K562 (cell line): ENCODE data around the gene CCDC136. TPM values are rescaled to one million over a fixed set of nuclear protein-coding genes. Genes with fewer than 3 reads are reported as not detected.

Source experiments
- ASH1L ChIP-seq: fragments of 450-650 bp; IDR thresholded peaks from 2 replicates; pipeline ENCODE4 v1.6.1; 2018; ENCODE audit warnings: borderline replicate concordance, mild to moderate bottlenecking, low read depth; ENCODE audit not compliant: partially characterized antibody
- FOSL1 ChIP-seq: fragments of 200-800 bp; sonication (Bioruptor generic); conservative IDR thresholded peaks from 2 replicates; pipeline ENCODE4 v1.6.1; 2016; ENCODE audit warnings: missing genetic modification characterization, missing compliant biosample characterization
- FOXK2 ChIP-seq, 2 experiments: fragments of 450-650 bp; IDR thresholded peaks in 1 of 2; conservative IDR thresholded peaks in 1 of 2; 2 replicates each; pipeline ENCODE4 v1.6.1; 2016; ENCODE audit warnings: low read depth in 2 of 2, mild to moderate bottlenecking in 1 of 2
- GTF2A2 ChIP-seq: IDR thresholded peaks from 2 replicates; pipeline ENCODE4 v1.6.1; 2016; ENCODE audit warnings: mild to moderate bottlenecking, missing genetic modification characterization, missing compliant biosample characterization
- ILK ChIP-seq: fragments of 450-650 bp; IDR thresholded peaks from 2 replicates; pipeline ENCODE4 v1.6.1; 2016; ENCODE audit warnings: missing genetic modification characterization, low read depth, mild to moderate bottlenecking, missing compliant biosample characterization, moderate library complexity, borderline replicate concordance
- JUNB ChIP-seq: fragments of 450-650 bp; formaldehyde crosslinking; conservative IDR thresholded peaks from 2 replicates; pipeline ENCODE4 v1.4.0; 2020; ENCODE audit warnings: mild to moderate bottlenecking
- KLF10 ChIP-seq: fragments of 250-450 bp; sonication (Bioruptor Pico); IDR thresholded peaks from 2 replicates; pipeline ENCODE4 v1.6.1; 2021; ENCODE audit warnings: matching md5 sums
- POLR3G ChIP-seq: IDR thresholded peaks from 2 replicates; pipeline ENCODE4 v1.6.1; 2011; ENCODE audit not compliant: insufficient read length, insufficient replicate concordance; ENCODE audit errors: extremely low read depth
- PRMT5 ChIP-seq: sonication (generic); formaldehyde crosslinking; IDR thresholded peaks from 2 replicates; pipeline ENCODE4 v1.5.0; 2020; ENCODE audit warnings: missing genetic modification reagents
- PYGO2 ChIP-seq: fragments of 450-650 bp; IDR thresholded peaks from 2 replicates; pipeline ENCODE4 v1.6.1; 2016; ENCODE audit warnings: mild to moderate bottlenecking, missing genetic modification characterization, moderate library complexity, missing compliant biosample characterization
- RBM17 ChIP-seq: fragments of 200-400 bp; formaldehyde crosslinking; IDR thresholded peaks from 2 replicates; pipeline ENCODE4 v1.6.1; 2017; ENCODE audit warnings: low read depth, mild to moderate bottlenecking, low read length, borderline replicate concordance
- RBM34 ChIP-seq: fragments of 200-400 bp; formaldehyde crosslinking; IDR thresholded peaks from 2 replicates; pipeline ENCODE4 v1.6.1; 2018; ENCODE audit warnings: low read length, borderline replicate concordance; ENCODE audit not compliant: insufficient read depth
- TAF7 ChIP-seq: fragments of 450-650 bp; IDR thresholded peaks from 2 replicates; pipeline ENCODE4 v1.6.1; 2016; ENCODE audit warnings: missing genetic modification characterization, missing compliant biosample characterization
- ZNF24 ChIP-seq: fragments of 450-650 bp; IDR thresholded peaks from 2 replicates; pipeline ENCODE4 v1.6.1; 2016
- ZNF384 ChIP-seq: IDR thresholded peaks from 2 replicates; pipeline ENCODE4 v1.6.1; 2012; ENCODE audit warnings: low read depth, low read length, improper control_type of control experiment
- ZNF445 ChIP-seq: fragments of 250-450 bp; sonication (Bioruptor Pico); IDR thresholded peaks from 2 replicates; pipeline ENCODE4 v1.4.0; 2020; ENCODE audit warnings: low read depth, mild to moderate bottlenecking, moderate library complexity
- ZNF584 ChIP-seq: fragments of 200-800 bp; sonication (Bioruptor generic); IDR thresholded peaks from 2 replicates; pipeline ENCODE4 v1.6.1; 2016; ENCODE audit warnings: low read depth, mild to moderate bottlenecking, missing genetic modification characterization, missing compliant biosample characterization
- ZNF707 ChIP-seq: fragments of 250-450 bp; sonication (Bioruptor Pico); conservative IDR thresholded peaks from 2 replicates; pipeline ENCODE4 v1.8.0; 2022; ENCODE audit warnings: inconsistent platforms, mild to moderate bottlenecking, moderate library complexity
- polyA plus RNA-seq, 8 experiments: library from polyadenylated mRNA; depleted of rRNA in 4 of 8; stranded (reverse) in 5 of 8; unstranded in 3 of 8; fragments of >200 nt; fragmentation: Nextera tagmentation in 2 of 8; fragmentation: Illumina TruSeq in 1 of 8; extraction: Ambion mirVana in 2 of 8; extraction: Trizol in 1 of 8; gene quantifications; 2 replicates each; pipeline versions ENCODE4 v1.2.1 to v1.2.3, GENCODE V29; 2011 to 2014; ENCODE audit warnings: inconsistent platforms in 1 of 8, missing spikeins in 1 of 8
- total RNA-seq, 7 experiments: library from RNA; depleted of rRNA in 6 of 7; stranded (reverse); fragments of >200 nt in 6 of 7; fragmentation: Illumina TruSeq in 2 of 7; extraction: Trizol in 2 of 7; gene quantifications; 2 replicates each; pipeline versions ENCODE4 v1.2.1 to v1.2.3, GENCODE V29; 2011 to 2021; ENCODE audit warnings: low replicate concordance in 1 of 7
- TF ChIP-seq, protein P1 (sequence below): sonication (generic); formaldehyde crosslinking; IDR thresholded peaks from 2 replicates; pipeline ENCODE4 v1.8.1; 2023; ENCODE audit warnings: mild to moderate bottlenecking, missing genetic modification reagents
- TF ChIP-seq, protein P2 (sequence below), 3 experiments: IDR thresholded peaks in 2 of 3; conservative IDR thresholded peaks in 1 of 3; 2 replicates each; pipeline ENCODE4 v1.5.1; 2011 to 2012; ENCODE audit warnings: low read length in 3 of 3, mild to moderate bottlenecking in 3 of 3, control low read depth in 2 of 3, improper control_type of control experiment in 1 of 3, inconsistent platforms in 1 of 3, low read depth in 1 of 3, mixed read lengths in 1 of 3, moderate library complexity in 1 of 3; ENCODE audit not compliant: insufficient read depth in 2 of 3
- TF ChIP-seq, protein P3 (sequence below): fragments of 200-400 bp; formaldehyde crosslinking; IDR thresholded peaks from 2 replicates; pipeline ENCODE4 v1.6.1; 2017; ENCODE audit warnings: mild to moderate bottlenecking, low read depth, low read length, moderate library complexity
- TF ChIP-seq, protein P4 (sequence below): sonication (generic); formaldehyde crosslinking; IDR thresholded peaks from 2 replicates; pipeline ENCODE4 v1.9.0; 2022; ENCODE audit warnings: mild to moderate bottlenecking, missing genetic modification reagents

Gene CCDC136
- total and polyA plus RNA-seq, 9 of the 15 experiments (the other 6 are each of a cell fraction or from before 2014, with no cell fraction given) = 2.4 to 40.8 (median 26.5) TPM

DNA sequence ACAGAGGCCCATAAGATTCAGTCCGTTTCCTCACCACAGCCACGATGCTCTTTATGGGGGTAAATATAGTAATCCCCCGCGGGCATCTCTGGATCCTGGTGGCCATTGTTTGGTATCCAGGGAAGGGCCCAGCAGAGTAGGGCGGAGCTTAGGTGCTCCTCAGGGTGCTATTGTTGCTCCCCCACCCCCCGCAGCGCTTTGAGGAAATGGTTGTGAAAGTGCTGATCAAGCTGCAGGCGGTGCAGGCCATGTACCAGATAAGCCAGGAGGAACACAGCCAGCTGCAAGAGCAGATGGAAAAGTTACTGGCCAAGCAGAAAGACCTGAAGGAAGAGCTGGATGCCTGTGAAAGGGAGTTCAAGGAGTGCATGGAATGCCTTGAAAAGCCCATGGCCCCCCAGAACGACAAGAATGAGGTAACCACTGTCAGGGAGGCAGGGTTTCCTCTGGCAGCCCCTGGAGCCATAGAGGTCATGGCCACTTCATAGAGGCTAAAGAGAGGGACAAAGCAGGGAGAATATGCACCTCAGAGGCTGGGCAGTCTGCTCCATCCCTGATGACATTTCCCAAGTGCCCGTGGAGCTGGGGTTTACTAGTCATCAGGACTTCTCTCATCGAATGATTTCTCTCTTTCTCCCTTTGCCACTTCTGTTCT is 20.9 kb downstream of the CCDC136 start (continued):
- TF ChIP-seq, protein P1, sequence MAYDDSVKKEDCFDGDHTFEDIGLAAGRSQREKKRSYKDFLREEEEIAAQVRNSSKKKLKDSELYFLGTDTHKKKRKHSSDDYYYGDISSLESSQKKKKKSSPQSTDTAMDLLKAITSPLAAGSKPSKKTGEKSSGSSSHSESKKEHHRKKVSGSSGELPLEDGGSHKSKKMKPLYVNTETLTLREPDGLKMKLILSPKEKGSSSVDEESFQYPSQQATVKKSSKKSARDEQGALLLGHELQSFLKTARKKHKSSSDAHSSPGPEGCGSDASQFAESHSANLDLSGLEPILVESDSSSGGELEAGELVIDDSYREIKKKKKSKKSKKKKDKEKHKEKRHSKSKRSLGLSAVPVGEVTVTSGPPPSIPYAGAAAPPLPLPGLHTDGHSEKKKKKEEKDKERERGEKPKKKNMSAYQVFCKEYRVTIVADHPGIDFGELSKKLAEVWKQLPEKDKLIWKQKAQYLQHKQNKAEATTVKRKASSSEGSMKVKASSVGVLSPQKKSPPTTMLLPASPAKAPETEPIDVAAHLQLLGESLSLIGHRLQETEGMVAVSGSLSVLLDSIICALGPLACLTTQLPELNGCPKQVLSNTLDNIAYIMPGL = no peak
- TF ChIP-seq FOSL1 (tag) (0 out of 2 replicates have a peak, but pooled peaks have one; percentile 15), ZNF707 (CRISPR knock-in tag) (no peak), RBM17 (no peak), ILK (tag) (no peak), GTF2A2 (tag) (no peak), POLR3G (no peak), ASH1L (no peak), TAF7 (tag) (no peak), ZNF24 (no peak), ZNF584 (CRISPR knock-in tag) (no peak), RBM34 (no peak), PRMT5 (CRISPR knock-in tag) (no peak), FOXK2 (conservative IDR thresholded peaks at IDR 0.05 in 1 of 2, IDR thresholded peaks at IDR 0.05 in 1 of 2; ENCODE audit: low read depth in 2 of 2) (peak; percentile 54 to 71; a peak in 2 of 4 replicates), KLF10 (CRISPR knock-in tag) (no peak), ZNF384 (no peak), JUNB (CRISPR knock-in tag) (no peak), ZNF445 (CRISPR knock-in tag) (no peak), PYGO2 (tag) (no peak)
- TF ChIP-seq, protein P2, sequence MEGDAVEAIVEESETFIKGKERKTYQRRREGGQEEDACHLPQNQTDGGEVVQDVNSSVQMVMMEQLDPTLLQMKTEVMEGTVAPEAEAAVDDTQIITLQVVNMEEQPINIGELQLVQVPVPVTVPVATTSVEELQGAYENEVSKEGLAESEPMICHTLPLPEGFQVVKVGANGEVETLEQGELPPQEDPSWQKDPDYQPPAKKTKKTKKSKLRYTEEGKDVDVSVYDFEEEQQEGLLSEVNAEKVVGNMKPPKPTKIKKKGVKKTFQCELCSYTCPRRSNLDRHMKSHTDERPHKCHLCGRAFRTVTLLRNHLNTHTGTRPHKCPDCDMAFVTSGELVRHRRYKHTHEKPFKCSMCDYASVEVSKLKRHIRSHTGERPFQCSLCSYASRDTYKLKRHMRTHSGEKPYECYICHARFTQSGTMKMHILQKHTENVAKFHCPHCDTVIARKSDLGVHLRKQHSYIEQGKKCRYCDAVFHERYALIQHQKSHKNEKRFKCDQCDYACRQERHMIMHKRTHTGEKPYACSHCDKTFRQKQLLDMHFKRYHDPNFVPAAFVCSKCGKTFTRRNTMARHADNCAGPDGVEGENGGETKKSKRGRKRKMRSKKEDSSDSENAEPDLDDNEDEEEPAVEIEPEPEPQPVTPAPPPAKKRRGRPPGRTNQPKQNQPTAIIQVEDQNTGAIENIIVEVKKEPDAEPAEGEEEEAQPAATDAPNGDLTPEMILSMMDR (IDR thresholded peaks at IDR 0.05 in 2 of 3, conservative IDR thresholded peaks at IDR 0.05 in 1 of 3; ENCODE audit: insufficient read depth in 2 of 3, low read depth in 1 of 3, low read length in 3 of 3) = 0 out of 6 replicates have a peak, but pooled peaks of 2 of the 3 experiments have one; percentile 1 to 3
- TF ChIP-seq, protein P3, sequence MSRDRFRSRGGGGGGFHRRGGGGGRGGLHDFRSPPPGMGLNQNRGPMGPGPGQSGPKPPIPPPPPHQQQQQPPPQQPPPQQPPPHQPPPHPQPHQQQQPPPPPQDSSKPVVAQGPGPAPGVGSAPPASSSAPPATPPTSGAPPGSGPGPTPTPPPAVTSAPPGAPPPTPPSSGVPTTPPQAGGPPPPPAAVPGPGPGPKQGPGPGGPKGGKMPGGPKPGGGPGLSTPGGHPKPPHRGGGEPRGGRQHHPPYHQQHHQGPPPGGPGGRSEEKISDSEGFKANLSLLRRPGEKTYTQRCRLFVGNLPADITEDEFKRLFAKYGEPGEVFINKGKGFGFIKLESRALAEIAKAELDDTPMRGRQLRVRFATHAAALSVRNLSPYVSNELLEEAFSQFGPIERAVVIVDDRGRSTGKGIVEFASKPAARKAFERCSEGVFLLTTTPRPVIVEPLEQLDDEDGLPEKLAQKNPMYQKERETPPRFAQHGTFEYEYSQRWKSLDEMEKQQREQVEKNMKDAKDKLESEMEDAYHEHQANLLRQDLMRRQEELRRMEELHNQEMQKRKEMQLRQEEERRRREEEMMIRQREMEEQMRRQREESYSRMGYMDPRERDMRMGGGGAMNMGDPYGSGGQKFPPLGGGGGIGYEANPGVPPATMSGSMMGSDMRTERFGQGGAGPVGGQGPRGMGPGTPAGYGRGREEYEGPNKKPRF = no peak
- TF ChIP-seq, protein P4, sequence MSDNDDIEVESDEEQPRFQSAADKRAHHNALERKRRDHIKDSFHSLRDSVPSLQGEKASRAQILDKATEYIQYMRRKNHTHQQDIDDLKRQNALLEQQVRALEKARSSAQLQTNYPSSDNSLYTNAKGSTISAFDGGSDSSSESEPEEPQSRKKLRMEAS (CRISPR knock-in tag) = peak; percentile 56; the same call in 1 of the 2 replicates
